NCI-H1436 (cell line): ENCODE measurements around the gene LBHD1.
A peak's percentile ranks its signal among the peaks of the same experiment; 100 is the strongest.
"Not testable (repeated sequence)": the region's sequence is repeated elsewhere in the genome, so short reads cannot be mapped to it uniquely, and the experiment has no call there.

Experiments used
- DNase-seq: peaks from one replicate; lab custom pipeline; 2025; lab: John Stamatoyannopoulos, UW

LBHD1 gene

GRCh38 chr11:62671608-62672389 is at the start of gene LBHD1, which contains the start of gene UQCC3:
Gene LBHD1 (minus strand): TSS chr11:62672267. CDS start chr11:62670031, 2,236 bp downstream.
Gene UQCC3 (plus strand): TSS chr11:62671673. CDS start chr11:62671746, 73 bp downstream.
- DNase-seq: peak; percentile 64

DNA sequence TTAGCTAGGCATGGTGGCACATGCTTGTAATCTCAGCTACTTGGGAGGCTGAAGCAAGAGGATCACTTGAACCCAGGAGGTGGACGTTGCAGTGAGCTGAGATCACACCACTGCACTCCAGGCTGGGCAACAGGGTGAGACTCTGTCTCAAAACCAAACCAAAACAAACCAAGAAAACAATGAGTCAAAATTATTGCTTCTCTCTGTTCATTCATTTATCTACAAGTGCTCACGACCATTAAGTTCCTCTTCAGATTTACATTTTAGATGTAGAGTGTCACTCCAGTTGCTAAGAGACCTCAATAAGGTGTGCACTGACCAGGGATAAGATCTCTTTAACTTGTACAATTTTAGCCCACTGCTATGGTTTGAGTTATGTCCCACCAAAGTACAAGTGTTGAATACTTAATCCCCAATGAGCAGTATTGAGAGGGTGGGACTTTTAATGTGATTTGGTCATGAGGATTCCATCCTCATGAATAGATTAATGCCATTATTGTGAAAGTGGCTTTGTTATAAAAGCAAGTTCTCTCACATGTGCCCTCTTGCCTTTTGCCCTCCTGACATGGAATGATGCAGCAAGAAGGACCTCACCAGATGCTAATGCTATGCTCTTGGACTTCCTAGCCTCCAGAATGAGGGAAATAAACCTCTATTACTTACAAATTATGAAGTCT is 47.4 kb upstream of the LBHD1 start:
- no peak for DNase-seq

GRCh38 chr11:62716816-62717215 is 44.7 kb upstream of the LBHD1 start:
- DNase-seq: no peak

- no peak for DNase-seq
Observed at GRCh38 chr11:62716206-62716605, 44.1 kb upstream of the LBHD1 start.

DNA sequence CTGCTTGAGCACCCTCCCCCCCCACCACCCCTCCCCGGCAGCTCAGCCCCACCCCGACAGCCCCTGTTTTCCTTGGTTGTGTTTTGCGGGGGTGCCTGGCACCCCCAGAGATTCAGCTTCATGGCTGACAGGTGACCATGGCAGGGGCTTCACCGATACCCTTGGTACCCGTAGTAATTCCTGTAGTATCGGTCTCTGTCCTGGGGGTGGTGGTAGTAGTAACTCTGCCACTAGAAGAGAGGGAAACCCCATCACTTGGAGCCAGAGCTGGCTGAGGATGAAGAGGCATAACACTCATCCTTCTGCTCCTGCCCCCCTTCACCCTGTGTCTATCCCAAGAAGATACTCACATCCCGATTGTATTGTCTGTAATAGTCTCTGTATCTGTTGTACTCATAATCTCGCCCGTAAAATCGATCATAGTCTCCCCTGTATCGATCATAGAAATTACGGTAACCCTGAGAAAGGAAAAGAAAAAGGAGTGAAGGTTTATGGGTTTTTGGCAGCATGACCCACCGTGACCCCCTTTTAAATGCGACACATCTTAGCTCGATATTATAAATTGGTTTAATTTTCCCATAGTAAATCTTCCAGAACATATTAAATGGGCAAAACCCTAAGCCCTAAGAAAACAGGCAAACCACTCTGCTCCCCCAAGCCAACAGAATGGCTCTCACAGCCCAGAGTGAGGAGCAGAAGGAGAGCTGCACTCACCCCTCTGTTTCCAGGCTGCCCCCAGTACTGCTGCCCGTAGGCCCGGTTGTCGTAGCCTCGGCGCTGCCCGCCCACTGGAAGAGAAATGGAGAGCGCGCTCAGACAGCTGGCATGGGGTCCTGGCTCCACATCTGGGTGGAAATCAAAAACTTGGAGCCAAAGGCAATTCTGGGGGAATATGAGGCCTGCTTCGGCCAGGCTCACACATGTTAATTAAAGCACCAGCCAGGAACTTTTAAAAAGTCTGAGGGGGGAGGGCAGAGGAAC is 43.4 kb upstream of the LBHD1 start:
- DNase-seq: no peak

GRCh38 chr11:62713343-62713742 is 41.3 kb upstream of the LBHD1 start:
- DNase-seq: no peak

- DNase-seq: no peak
Observed at GRCh38 chr11:62712861-62713260, 40.8 kb upstream of the LBHD1 start.

GRCh38 chr11:62712276-62712812 is 40.3 kb upstream of the LBHD1 start:
- DNase-seq: no peak

DNA sequence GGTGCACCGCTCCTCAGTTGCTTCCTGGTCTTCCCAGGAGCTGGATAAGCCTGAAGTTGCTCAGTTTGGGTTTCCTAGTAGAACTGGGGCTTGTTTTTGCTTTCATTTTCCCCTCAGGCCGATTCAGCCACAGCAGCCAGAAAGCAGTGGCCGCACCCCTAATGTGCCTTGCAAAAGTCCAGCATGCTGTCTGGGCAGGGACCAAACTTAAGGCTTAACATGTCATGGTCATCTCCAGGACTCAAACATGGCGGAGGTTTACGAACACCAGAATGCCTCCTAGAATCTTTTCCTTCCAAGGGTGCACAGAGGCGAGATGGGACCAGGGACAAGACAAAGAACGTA is 37.9 kb upstream of the LBHD1 start:
- DNase-seq: no peak

GRCh38 chr11:62709247-62710000 is 37.4 kb upstream of the LBHD1 start:
- DNase-seq: peak; percentile 98

DNA sequence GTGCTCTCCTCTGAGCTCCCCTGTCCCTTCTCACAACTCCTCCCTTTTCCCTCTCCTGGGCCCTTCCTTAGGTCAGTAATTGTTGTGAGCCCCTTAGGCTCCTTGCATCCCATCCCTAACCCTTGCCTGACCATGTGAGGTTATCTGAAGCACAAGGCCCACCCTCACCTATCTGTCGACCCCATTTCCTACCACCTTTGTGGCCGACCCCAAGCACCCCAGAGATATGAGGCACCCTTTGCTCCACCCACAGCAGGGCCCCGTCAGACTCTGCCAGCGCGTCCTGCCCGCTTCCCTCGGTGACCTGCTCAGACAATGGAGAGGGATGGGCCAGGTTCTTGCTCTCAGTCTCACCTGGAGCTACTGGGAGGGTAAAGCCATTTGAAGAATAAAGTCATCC is 36.7 kb upstream of the LBHD1 start:
- peak; percentile 48 for DNase-seq

DNA sequence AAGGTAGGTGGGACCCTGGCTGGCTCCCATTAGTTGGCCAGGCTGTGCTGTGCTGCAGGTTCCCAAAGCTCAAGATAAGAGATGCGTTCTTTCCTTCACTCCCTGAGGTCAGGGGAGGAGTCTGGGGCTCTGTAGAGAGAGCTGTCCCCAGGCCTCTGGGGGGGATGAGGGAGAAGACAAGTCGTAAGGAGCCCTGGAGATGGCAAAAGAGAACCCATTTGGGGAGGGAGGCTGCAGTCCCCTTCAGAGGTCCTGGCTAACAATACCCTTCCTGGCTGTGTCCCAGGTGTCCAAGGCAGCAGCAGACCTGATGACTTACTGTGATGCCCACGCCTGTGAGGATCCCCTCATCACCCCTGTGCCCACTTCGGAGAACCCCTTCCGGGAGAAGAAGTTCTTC is 36.3 kb upstream of the LBHD1 start:
- DNase-seq: no peak

DNA sequence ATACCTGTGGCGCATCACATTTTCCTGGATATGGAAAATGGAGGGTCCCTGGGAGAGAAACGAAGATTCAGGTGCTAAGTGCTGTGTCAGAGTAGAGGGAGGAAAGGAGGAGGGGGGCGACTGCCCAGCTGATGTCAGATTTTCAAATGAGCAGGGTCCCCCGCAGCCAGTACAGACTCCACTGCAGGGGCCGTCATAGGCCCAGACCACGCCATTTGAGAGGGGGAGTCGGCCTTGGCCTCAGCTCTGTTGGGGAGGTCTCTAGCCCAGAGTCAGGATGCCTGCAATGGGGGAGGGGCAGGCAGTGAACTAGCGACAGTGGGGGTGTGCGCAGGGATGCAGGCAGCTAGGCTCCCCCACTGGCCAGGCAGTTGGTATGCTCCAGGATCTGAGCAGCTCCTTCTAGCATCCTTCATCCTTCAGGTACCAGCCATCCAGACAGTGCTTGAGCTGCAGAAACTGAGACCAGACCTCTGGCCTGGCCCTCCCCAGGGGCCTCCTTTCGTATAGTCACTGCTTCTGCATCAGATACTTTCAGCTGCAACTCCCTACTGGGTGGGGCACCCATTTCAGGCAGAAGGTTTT is 35.3 kb upstream of the LBHD1 start, which contains the start of the genes BSCL2 and GNG3:
TSS of gene BSCL2 (minus strand) at position 148 of the 585 bp plus-strand sequence. CDS start 229 bp downstream, outside the sequence.
TSS of gene GNG3 (plus strand) at position 400 of the 585 bp plus-strand sequence. CDS start 620 bp downstream, outside the sequence.
- peak; percentile 18 for DNase-seq

DNA sequence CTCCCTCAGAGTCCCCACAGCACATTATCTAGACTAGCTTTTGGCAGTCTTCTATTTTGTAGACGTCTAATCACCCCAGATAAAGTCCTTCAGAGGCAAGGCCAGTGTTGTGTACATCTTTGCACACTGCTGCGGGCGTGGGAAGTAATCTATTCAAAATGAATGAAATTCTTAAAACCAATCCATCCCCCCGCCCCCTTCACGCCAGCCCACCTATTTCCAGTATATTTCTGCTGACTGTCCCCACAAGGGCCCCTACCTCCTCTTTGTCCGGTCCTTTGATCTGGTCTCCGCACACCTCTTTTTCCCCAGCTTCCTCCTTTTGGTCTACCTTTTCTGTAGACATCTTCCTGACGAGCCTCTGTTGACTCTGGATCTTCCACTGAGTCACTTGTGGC is 34.8 kb upstream of the LBHD1 start:
- DNase-seq: no peak

DNA sequence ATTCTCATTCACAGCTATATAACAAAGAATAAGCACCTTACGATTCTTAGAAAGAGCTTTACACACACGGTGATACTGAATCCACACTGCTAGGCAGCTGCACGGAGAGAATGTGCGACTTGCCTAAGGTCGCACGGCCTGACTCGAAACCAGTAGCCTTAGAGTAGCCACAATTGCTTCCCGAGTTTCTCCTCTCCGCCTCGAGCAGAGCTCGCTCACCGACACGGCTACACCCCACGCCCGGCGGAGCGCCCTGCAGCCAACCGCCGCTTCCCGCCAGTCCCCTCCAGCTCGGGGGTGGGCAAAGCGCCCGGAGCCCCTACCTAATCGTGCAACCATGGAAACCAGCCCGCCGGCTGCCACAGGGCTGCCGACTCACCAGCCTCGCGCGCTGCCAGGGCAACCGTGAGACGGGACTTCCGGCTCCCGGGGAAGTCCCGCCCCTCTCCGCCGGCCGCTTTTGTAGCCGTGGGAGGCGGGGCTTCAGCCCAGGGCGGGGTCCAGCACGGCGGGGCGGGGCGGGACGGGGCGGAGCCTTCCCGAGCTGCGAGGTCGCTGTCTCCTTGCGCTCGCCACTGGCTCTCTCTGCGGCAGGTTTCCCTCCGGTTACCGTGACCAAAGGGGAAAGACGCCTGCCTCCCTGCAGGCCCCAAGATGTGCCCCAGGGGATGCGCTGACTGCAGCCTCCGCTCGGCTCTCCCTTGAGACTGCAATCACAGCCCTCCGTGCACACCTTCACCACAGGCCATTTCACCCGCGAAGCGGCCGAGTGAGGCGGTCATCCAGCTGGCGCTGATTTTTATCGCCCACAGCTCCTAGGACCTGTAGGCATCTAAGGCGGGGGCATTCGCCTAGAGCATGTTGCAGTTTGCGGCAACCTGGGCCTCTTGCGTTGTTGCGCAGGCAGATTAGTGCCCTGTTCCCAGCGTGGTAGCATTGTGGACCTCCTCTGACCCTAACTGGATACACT is 34.1 kb upstream of the LBHD1 start:
- DNase-seq: peak; percentile 97

DNA sequence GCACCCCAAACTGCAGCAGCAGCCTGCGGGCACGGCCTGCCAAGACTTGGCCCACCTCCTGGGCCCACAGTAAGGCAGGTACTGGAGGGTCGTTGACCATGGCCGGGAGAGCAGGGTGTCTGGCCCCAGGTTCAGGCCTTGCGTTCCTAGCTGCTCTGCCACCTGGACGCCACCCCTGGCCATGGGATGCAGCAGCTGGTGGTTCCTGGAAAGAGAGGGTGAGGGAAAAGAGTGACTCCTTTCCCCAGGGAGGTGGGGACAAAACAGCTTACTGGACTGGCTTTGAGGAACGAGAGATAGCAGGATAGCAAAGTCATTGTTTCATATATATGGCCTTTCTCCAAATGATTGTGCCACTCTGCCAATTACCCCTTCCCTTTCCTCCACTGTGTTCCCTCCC is 33.3 kb upstream of the LBHD1 start:
- DNase-seq: no peak

GRCh38 chr11:62703921-62704320 is 31.9 kb upstream of the LBHD1 start:
- not testable (repeated sequence) for DNase-seq

DNA sequence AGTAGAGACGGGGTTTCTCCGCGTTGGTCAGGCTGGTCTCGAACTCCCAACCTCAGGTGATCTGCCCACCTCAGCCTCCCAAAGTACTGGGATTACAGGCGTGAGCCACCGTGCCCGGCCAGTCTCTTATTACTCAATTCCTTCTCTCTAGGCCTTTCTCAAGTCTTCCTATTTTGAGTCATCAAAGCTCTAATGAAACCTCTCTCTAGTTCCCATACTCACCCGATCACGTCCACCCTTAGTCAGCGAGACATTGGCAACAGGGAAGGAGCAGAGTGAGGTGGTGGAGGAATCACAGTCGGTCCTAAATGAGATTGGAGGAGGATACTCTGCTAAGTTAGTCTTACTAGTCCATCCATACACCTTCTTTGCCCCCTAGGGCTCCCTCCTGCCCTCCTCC is 30.2 kb upstream of the LBHD1 start:
- no peak for DNase-seq

DNA sequence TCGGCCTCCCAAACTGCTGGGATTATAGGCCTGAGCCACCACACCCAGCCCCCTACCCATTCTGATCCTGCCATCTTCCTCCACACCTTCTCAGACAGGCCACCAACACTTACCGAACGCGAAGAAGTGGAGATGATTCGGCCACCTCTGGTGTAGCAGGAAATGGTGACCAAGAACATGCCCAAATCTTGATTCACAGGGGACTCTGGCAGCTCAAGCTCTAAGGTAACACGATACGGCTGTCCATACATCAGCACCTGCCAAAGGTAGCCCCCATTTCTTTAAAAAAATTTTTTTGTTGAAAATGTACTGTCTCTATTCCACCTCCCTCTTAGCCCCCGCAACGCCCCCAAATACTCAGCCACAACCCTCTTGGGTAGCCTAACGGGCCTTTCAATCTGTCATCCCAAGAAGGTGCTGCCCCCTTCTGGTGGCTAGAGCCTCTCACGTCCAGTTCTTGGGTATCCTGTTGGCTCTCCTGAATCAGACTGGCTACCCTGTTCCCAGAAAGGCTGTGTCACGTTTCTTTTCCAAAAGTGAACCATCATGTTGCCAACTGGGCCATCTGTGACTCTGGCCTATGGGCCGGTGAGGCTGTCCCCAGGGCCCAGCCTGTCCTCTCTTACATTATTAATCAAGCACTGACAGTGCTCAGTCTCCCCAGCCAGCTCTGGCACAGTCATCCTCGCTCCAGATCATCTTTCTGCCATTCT is 22.5 kb upstream of the LBHD1 start:
- DNase-seq: peak; percentile 62
